HG02938 (cell line): Measurements from ENCODE around the gene SMAD4.
"Not testable (repeated sequence)": the region's sequence is repeated elsewhere in the genome, so short reads cannot be mapped to it uniquely, and the experiment has no call there.

Experiments
- ATAC-seq: cut with Tn5 transposase; IDR thresholded peaks from one replicate; pipeline ENCODE4 v1.9.1; 2021; ENCODE audit warnings: mild to moderate bottlenecking, moderate library complexity; ENCODE audit not compliant: unreplicated experiment

Gene SMAD4

GRCh38 chr18:51068105-51068504 lies 38.1 kb downstream of the SMAD4 start:
- ATAC-seq = no peak

DNA sequence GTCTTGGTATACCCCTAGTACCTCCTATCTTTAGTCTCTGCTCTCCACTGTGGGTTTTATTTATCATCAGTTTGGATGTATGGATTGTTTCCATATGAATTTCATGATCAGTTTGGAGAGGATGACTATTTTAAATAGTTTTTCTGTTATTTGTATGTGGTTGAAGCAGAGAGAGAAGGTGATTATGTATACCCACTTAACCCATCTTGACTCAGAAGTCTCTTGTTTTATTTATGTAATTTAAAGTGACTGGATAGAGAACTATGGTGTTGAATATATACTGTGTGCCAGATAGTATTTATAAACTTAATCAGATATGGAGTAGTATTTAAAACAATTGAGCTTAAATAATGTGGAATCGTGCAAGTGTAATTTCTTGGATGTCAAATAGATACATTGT lies 39.9 kb downstream of the SMAD4 start:
- ATAC-seq = no peak

DNA sequence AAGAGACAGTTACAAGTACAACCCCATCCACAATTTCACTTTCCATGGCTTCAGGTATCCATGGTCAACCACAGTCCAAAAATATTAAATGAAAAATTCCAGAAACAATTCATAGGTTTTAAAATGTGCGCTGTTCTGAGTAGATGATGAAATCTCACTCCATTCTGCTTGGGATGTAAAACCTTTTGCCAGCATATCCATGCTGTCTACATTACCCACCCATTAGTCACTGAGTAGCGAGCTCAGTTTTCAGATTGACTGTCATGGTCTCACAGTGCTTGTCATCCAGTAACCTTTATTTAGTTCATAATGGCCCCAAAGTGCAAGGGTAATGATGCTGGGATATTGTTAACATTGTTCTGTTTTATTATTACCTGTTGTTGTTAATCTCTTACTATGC lies 40.5 kb downstream of the SMAD4 start:
- no peak for ATAC-seq

- ATAC-seq = no peak
Observed at GRCh38 chr18:51072586-51073313, 42.7 kb downstream of the SMAD4 start.

- ATAC-seq = peak; percentile 81
Observed at GRCh38 chr18:51074605-51075004, 44.6 kb downstream of the SMAD4 start.

DNA sequence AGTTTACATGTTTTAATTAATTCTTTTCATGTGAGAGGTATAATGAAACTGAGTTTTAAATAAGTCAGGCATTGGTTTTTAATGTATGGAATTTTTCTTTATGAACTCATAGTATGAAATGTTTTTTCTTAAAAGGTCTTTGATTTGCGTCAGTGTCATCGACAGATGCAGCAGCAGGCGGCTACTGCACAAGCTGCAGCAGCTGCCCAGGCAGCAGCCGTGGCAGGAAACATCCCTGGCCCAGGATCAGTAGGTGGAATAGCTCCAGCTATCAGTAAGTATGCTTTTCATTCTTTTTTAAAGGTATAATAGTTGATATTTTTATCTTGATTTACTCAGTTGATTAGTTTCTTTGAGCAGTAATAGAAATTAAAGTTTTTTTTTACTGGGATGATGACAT lies 46.5 kb downstream of the SMAD4 start:
- no peak for ATAC-seq

DNA sequence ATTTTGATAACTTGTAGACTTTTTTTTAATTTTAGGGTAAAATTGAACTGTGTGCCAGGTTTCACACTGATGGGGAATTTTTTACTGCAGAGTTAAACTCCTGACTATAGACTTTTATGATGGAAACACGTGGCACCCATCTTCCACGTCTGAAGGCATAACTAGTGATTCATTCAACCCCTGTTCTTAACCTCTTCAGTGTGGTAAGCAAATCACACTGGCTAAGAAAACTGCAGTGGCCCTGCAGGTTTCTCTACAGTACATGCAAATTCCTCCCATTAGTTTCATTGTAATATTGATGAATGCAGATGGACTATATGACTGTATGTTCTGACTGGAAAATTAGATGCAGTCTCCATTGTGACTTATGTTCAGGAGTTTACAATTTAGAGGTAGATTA lies 47.2 kb downstream of the SMAD4 start:
- ATAC-seq = peak; percentile 64

DNA sequence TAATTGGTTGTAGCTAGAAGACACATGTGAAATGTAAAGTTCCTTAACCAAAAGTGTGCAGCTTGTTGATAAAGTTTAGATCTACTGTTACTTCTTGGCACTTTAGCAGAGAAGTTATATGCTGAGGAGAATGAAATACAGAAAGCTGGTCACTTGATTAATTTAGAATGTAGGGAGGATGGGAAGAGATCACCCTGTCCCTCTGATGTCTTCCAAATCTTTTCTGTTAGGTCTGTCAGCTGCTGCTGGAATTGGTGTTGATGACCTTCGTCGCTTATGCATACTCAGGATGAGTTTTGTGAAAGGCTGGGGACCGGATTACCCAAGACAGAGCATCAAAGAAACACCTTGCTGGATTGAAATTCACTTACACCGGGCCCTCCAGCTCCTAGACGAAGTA lies 48.0 kb downstream of the SMAD4 start:
- ATAC-seq = no peak

- ATAC-seq = peak; percentile 84
Observed at GRCh38 chr18:51082571-51083267, 52.7 kb downstream of the SMAD4 start.

DNA sequence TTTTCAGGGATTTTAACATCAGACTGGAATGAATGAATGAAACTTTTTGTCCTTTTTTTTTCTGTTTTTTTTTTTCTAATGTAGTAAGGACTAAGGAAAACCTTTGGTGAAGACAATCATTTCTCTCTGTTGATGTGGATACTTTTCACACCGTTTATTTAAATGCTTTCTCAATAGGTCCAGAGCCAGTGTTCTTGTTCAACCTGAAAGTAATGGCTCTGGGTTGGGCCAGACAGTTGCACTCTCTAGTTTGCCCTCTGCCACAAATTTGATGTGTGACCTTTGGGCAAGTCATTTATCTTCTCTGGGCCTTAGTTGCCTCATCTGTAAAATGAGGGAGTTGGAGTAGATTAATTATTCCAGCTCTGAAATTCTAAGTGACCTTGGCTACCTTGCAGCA lies 53.4 kb downstream of the SMAD4 start:
- no peak for ATAC-seq

DNA sequence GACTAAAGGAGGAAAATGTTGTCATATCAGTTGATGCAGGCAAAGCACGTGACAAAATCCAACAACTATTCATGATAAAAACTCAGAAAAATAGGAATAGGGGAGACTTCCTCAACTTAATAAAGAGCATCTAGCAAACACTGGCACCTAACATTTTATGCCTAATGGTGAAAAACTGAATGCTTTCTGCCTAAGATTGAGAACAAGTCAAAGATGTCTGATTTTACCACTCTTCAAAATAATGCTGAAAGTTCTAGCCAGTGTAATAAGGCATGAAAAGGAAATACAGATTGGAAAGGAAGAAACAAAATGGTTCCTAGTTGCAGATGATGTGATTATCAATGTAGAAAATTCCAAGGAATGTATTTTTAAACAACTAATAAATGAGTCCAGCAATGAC lies 58.4 kb downstream of the SMAD4 start:
- no peak for ATAC-seq

GRCh38 chr18:51089691-51090090 lies 59.7 kb downstream of the SMAD4 start:
- no peak for ATAC-seq

DNA sequence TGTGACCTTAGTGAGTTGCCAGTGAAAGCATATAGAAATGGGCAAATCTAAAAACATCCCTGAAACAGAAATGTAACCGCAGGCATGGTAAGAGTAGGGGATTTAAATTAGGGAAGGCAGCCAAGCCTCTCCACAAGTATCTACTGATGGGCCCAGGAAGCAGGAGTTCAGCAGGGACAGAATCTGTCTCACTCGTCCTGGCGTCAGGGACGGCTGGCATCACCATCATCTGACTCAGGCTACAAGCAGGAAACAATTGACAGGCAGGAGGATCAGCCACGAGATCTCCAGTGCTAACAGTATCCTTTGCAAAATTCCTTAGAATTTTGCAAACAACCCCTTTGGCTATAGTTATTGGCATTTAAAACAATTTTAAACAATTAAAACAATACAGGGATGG lies 61.3 kb downstream of the SMAD4 start:
- no peak for ATAC-seq

DNA sequence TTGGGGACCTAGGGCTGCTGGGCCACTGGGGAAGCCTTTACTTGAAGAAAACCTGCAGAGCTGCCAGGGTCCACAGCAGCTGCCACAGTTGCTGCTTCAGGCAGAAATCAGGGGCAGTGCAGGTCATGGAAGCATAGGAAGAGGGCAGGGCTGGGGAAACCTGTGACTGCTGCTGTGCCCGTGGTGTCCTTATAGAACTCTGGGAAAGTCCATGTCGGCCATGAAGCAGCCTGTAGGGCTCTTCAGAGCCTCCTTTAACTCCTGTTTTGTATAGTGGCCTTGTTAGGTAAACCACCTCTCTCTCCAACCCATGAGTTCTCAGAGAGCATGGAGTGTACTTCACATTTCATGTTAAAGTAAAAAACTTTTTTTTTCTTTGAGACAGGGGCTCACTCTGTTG lies 62.1 kb downstream of the SMAD4 start:
- no peak for ATAC-seq

- ATAC-seq = not testable (repeated sequence)
Observed at GRCh38 chr18:51092967-51093366, 63.0 kb downstream of the SMAD4 start.

DNA sequence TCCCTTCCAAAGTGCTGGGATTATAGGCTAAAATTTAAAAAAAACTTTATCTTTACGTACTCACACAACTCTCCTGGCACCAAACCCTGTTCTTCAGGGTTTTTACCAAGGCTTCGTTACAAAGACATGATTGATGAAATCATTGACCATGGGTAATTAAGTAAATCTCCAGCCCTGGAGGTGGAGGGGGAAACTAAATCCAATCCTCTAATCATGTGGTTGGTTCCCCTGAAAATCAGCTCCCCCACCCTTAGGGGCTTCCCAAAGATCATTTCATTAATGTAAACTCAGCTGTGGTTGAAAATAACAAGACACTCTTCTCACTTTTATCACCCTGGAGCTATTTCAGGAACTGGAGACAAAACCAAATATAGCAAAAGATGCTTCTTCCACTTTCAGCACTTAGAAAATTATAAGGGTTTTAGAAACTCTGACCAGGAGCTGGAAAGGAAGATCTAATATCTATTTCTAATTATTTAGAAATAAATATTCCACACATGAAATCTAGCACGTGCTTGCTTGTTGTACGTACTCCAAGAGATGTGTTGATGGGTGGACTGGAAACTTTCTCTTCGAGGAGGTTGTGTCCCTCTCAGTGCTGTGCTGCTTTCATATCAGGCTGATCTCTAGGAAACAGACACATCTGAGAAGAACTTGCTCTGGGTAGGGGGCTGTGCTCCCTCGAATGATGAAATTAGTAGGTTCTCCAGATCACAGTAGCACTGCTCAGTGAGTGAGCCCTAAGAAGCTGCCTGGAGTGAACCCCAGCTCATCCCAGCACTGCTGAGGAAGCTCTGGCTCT lies 67.2 kb downstream of the SMAD4 start:
- no peak for ATAC-seq

DNA sequence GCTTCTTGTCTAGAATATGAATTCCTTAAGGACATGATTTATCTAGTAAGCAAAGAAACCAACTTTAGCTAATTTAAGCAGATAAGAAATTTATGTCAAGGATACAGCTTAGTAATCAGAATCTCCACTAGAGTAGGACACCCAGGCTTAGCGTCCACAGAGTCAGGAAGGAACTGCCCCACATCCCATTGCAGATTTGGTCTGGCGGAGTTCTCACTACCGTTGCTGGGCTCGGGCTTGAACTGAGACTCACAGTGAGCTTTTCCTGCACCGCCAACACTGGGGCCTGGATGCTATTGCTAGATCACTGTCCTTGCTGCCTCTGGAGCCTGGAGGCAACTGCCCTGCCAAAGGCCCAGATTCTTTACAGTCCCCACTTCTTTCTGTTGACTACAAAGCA lies 68.1 kb downstream of the SMAD4 start:
- ATAC-seq = no peak

GRCh38 chr18:51098513-51098912 lies 68.5 kb downstream of the SMAD4 start:
- ATAC-seq = no peak

DNA sequence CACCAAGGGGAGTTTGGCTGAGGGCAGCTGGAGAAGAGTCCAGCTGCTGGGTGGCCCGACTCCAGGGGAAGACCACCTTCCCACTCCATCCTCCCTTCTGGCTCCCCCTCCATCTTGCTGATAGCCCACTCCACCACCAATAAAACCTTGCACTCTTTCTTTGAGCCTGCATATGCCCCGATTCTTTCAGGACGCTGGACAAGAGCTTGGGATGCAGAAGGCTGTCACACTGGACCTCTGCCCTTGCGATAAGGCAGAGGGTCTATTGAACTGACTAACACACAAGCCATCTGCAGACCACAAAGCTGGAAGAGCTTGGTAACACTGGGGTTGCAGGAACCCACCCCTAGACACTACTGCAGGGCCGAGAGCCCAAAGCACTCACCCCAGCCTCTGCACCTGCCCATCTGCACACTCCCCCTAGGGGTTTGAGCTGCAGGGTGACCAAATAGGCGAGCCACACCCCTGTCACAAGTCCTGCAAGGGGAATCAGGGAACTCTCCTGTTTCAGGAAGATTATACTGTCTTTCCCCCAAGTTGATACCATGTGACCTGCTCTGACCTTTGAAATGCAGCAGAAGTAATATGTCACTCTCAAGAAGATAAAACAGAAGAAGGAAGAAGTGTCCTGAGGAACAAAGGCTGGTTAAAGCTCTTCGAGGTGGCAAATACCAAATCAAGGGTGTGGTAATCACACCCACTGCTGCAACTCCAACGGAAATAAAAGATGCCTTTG lies 70.5 kb downstream of the SMAD4 start:
- ATAC-seq = no peak

- ATAC-seq = peak; percentile 48
Observed at GRCh38 chr18:51107082-51107481, 77.1 kb downstream of the SMAD4 start.
